CD4-positive, alpha-beta T cell treated with Interleukin-6 at 100 ng/mL for 8 hours (primary cell): ENCODE data around the gene GRHL3.

Experiments
- DNase-seq: peaks from one replicate; pipeline ENCODE4 v3.0.0-alpha.2; 2020; ENCODE audit warnings: mixed read lengths, low spot score

The GRHL3 gene

DNA sequence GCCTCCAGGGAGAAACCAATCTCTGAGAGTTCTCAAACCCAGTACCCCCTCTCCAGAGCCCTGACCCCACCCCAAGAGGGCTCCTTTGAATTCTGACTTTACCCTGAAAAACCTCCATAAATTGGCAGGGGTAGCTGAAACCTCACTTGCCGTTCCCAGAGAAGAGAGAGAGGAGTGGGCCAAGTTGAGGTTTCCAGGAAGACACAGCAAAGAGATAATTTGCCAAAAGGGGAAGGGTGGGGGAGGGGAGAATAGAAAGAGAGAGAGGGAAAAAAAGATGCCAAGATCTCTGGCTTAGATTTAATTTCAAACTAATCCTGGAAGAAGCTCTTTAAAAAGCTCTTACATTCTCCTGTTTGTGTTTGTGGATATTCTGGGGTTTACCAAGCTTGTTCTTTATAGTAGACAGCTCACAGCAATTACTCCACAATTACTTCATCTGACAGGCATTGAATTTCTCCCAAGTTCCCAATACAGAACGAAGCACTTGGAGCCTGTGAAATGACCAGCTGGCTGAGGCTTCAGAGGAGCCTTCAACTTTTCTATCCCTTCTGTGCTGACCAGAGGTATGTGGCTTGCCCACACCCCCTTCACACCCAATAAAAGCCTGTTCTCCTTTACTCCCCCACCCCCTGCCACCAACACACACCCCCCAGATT, 1.1 kb upstream of the GRHL3 start:
- DNase-seq, result no peak

DNA sequence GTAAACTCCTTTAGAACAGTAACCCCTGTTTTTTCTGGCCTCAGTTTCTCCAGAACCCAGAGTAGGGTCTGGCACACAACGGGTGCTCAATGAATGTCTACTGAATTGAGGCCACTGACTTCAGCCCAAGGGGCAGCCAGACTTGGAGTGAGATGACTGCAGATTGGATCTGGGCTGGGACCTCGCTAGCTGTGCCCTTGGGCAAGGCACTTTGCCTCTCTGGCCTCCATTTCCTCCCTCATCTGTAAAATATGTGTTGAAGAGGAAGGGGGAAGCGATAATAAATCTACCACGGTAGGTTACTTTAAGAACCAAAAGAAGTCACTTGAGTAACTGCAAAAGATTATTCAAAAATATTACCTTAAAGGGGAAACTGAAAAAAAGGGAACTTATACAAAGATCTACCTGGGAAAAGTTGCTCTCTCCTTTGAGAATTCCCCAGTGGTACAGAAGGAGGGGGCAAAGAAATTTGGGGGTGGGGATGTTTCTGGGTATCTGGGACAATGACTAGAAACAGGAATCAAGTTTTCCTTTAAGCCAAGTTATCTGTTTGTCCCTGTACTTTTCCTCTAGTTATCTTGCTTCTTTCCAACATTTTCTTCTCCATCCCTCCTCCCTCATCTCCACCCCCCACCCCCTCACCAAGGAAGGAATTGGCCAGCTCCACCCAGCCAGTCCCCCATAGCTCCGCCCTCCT, 394 bp upstream of the GRHL3 start:
- no peak for DNase-seq

DNA sequence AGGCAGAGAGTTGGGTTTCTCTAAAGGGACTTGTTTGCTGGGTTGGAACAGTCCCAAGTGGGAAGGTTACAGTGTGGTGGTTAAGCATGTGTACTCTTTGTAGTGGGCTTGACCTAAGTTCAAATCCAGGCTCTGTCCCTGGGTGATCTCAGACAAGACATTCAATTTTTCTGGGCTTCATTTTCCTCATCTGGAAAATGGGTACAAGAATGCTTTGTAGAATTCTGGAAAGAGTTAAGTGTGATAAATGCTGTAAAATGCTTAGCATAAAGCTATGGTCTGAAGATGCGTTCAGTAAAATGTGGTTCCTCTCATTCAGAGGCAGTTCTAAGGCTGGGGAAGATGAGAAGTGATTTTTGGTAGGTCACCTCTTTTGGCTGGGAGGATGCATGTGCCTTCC, 805 bp downstream of the GRHL3 start:
- DNase-seq, result no peak

DNA sequence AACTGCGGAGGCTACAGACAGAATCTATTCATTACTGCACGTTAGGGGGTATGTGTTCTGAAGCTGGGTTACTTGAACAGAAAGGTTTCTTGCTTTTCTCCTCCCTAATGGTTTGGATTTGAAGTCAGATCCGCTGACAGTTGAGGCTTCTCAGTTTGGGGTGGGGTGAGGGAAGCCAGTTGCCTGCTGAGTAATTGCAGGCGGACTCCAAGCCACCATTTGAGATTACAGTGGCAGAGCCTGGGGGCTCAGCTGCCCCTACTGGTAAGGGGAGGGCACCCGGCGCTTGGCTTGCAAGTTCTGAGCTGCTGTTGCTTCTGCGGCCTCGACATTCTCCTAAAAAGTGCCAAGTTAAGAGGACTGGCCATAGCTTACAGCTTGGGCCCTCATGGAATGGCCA, 2.0 kb downstream of the GRHL3 start:
- DNase-seq, result no peak

DNA sequence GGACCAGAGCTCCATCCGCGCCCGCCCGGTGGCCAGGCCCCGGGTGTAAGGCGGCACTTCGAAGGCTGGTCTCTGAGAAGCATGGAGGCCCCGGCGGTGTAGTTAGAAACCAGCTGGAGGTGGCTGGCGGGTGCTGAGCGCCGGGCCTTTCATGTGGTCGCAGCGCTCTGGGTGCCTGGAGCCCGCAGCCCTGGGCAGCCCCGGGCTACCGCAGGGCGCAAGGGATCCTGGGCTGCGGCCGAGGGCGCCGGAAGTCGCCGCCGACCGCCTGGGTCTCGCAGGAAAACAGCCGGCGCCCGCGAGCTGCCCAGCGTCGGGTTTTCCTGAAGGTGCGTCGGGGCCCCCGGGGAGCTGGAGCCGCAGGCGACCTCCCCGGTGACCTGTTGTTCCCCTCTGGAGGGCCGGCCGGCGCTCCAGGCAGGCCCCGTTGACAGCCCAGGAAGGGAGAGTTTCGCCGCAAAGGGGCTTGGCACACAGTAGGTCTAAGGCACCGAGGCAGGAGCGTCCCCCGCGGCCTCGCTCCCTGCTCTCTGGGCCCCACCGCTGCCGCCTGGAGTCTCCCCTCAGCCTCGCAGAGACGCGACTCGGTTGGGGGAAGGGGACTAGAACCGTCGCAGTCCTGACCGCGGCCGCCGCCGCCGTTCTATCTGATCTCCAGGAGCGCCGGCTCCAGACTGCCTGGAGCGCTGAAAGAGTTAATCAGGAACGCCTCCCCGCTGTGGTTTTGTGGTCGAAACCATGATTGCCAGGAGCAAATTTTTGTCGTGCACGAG, 2.7 kb downstream of the GRHL3 start:
- DNase-seq, result peak; percentile 60

DNA sequence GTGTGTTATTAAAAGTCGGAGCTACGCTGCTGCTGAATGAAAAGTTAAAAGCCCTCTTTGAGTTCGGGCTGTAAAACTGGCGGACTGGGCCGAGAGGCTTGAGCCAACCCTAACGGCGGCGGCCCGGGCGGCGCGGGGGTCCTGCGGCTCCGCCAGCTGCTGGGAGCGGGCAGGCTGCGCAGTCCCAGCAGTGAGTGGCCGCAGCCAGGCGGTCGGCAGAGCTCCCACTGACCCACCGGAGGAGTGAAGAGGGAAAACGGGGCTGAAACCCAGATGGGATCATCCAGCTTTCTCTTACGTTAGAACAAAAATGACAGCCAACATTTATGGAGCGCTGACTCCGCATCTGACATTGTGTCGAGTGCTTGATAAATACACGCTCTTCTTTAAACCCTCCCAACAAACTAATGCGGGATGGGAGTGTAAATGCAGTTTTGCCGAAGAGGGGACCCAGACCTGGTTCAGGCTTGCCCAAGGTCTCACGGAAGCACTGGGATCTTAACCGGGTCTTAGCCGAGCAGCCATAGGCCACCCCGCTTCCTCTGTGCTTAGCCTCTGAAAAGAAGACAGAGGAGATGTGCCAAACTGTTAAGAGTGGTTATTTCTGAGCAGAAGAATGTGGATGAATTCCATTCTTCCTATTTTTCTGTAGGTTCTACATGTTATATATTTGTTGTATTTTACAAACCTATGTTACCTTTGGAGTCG, 3.5 kb downstream of the GRHL3 start:
- no peak for DNase-seq

DNA sequence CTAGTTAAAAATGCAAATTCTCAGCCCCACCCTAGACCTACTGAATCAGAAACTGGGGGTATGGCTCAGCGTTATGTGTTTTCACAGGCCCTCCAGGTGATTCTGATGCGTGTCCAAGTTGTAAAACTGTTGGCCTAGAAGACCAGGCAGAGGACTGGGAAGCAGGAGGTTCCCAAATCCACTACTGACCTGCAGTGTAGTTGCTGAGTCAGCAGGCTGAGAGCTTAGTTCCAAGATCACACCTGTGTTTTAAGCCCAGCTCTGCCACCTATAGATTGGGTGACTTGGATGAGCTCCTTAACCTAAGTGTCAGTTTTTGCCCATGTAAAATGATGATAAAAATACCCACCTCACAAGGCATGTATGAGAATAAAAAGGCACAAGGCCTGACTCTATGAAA, 4.1 kb downstream of the GRHL3 start:
- DNase-seq, result no peak

DNA sequence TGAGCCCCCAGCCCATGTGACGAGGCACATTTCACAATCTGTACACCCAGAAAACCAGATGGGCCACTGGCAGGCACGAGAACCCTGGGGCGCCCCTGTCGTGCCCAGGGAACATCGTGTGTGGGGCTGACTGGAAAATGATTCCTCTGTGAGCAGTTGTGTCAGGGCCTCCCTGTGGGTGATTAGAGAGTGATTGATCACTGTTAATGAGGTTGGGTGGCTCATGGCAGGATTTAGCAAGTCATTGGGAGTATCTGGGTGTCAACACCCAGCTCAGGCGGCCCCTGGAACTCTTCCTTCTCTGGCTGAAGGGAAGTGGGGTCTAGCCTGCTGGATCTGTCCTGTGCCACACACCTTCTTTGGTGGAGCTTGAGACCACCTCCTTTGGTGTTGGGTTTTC, 5.7 kb downstream of the GRHL3 start:
- no peak for DNase-seq

DNA sequence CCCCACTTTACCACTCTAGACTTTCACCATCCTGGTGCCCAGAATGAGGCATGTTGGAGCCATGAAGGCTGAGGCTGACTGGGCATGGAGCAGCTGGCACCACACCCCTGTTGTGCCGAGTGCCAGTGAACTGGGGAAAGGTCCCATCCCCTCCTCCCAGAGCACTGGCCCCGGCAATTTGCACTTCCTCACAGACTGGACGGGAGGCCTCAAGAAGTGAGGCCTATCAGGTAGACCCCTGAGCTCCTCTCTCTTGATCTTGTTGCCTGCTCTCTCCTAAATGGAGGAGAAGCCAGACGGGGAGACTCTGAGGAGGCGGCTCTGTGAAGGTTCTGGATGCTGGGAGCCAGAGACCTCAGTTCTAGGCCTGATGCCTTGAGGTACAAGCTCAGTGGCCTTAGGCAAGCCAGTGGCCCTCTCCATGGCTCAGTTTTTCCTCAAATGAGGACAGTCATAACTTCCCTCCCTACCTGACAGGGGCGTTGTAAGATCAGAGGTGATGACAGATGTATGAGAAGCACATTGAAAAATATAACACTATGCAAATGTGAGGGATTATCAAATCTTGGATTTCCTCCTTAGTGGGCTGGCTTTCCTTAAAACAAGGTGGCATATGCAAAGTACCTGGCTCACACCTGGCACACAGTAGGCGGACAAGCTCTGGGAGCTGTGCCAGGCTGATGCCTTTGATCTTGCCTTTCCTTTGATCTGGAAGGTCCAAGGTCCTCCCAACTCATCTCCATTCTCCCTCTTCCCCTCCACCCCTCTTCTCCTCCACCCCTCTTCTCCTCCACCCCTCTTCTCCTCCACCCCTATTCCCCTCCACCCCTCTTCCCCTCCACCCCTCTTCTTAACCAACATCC, 6.7 kb downstream of the GRHL3 start:
- no peak for DNase-seq

DNA sequence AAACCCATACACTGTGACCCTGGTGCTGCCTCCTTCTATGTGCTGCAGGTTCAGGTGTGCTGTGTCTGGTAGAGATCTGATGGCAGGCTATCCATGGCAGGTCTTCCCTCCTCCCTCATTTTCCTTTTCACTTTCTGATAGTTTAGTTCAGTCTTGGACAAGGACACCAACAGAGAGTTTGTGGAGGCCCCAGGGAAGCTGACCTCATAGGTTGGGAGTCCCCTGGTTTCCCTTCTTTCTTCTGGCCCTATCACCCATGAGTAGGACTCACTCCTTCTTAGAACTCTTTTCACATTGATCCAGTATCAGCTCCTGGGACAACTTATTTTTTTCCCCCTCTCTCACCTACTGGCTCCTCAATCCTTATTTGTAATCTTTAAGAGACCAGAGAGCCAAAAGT, 8.3 kb downstream of the GRHL3 start:
- no peak for DNase-seq

DNA sequence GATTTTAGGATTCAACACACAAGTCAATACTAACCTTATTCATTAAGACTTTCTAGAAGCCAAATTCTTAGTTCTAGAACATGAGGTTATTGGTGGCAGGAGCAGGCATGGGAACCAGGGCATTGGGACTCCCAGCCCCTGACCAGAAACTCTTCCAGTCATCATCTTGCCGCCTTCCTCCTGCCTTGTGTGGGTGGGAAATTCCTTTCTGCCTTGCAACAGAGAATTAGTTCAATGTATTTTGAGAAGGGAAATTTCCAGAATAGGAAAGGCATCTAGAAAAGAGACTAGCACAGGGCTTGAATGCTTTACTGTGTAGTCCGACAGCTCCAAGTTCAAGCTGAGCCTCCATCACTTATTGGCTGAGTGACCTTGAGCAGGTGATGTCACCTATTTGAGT, 8.7 kb downstream of the GRHL3 start:
- DNase-seq, result no peak

DNA sequence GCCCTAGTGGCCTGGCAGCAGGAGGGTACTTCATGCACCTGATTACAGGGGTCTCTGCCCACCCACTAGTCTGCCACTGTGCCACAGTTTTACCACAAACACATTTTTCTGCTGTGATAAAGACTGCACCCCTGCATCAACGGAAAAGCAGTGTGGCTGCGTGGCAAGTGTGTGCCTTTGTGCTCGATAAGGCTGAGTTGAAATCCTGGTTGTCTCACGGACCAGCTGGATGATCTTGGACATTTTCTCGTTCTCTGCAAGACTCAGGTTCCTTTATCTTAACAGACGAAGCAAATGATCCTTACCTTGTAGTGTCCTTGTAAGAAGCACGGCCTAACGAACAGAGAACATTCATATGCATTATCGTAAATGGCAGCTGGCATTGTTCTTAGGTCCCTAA, 10.2 kb downstream of the GRHL3 start:
- no peak for DNase-seq

DNA sequence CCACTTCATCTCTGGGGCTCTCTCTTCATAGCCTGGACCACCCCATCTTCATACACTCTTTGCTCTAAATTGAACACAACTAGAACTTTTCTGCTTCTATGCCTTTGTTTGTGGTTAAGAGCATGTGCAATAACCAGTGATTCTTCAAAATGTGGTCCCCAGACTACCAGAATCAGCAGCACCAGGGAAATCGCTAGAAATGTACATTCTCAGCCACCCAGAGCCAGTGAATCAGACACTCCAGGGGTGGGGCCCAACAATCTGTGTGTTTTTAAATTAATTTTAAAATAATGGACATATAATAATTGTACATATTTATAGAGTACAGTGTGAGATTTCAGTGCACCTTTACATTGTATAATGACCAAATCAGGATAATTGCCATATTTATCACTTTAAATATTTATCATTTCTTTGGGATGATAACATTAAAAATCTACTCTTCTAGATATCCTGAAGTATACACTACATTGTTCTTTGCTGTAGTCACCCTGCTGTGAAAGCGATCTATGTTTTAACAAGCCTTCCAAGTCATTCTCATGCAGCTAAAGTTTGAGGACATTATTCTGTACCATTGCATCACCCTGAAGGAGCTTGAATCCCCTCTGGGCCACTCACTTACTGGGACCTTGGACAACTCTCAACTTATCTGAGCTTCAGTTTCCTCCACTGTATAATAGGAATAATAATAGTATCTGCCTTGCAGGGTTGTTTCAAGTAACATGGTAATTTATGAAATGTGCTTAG, 10.8 kb downstream of the GRHL3 start:
- no peak for DNase-seq

DNA sequence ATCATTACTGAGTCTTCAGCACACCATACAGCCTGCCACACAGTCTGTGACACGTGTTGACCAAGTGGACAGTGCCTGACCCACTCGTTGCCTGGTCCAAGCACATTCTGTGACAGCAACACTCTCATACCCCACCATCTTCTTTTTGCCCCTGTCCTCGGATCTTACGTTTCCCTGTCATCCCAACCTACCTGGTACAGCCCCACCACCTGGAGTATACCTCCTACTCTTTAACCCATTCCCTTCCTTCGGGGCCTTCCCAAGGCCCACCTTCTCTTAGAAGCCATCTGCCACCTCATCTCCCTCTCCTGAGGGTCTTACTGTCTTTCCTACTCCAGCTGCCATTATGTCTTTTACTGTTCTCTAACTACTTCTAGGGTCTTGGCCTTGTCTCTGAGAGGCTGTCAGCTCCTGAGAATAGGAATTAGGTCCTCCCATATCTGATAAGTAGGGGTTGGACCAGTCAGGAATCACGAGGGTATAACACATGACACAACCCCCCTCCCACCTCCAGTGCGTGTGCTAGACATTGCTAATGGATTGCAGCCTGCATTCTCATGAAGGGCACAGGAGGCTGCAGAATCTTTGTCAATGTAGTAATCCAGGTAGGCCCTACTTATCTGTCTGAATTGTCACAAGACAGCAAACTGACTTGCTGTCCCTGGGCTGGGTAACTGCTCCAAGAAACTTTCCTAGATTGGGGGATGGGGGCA, 13.0 kb downstream of the GRHL3 start:
- no peak for DNase-seq

DNA sequence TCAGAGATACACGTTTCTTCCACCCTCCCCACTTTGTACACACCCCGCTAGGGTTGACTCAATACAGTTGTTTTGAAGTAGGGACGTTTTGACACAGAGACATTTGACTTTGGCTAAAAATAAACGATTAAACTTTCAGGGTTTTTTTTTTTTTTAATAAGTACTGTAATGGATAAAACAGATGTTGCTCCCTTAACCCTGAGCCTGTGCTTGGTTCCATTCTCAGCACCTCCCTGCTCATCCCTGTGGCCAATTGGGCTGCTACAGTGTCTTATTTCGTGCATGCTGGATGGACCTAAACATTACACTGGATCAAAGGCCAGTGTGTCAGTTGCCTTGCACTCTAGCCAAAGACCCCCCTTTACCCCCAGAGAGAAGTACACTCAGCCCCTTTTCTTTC, 16.9 kb downstream of the GRHL3 start:
- DNase-seq, result no peak

DNA sequence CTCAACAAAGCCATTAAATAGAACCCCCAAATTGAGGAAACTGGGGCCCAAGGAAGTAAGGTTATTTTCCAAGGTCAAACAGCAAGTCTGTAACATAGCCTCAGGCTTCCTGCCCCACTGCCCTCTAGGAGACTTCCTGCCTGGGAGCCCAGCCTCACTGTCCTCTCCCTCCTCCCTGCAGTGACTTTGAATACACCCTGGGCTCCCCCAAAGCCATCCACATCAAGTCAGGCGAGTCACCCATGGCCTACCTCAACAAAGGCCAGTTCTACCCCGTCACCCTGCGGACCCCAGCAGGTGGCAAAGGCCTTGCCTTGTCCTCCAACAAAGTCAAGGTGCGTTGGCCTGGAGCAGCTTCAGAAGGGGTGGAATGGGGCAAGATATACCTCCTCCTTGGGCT, 18.3 kb downstream of the GRHL3 start:
- no peak for DNase-seq

DNA sequence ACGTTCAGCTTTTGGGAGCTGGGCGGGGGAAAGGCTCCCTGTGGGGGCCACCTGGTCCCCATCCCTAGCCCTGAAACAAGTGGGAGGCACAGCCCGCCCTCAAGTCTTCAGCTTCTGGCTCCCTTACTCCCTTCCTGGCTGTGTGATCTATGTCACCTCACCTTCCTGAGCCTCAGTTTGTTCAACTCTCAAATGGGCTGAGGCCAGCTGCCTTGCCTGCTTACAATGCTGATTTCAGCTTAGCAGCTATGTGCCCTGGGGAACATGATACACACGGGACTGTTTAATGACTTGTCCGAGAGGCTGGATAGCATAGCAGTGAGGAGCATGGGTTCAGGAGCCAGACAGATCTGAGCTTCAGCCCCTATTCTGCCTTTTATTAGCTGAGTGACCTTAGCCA, 19.3 kb downstream of the GRHL3 start:
- no peak for DNase-seq

DNA sequence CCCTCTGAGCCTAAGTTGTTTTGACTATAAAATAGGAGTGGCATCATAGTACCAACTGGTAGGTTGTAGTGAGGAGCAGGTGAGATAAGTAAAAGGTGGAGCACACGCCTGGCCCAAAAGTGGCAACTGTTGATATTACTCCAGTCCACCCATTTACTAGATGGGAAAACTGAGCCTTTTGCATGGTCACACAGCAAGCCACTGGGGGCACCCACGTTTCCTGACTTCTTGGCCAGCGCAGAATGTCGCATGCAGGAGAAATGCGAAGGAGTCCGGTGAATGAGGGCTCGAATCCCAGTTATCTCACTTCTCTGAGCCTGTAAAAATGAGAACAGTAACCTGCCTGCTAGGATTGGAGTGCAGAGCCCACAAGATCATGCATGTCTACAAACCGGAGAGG, 20.8 kb downstream of the GRHL3 start:
- no peak for DNase-seq

DNA sequence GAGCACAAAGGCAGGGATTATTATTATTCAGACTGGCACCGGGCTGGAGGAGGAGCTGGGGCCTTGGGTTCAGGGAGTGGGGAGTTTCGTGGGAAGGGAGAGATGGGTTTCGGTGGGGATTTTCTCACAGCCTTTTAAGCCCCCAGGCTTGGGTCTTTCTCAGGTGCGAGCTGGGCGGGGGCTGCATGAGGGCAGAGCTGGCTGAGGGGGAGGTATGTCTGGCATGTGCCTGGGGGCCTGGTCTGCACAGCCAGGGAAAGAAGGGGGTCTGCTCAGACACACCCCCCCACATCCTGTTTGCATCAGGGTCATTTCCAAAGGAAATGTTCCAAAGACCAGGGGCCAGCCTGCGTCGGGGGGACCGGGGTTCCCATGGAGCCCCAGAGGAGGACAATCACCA, 21.6 kb downstream of the GRHL3 start:
- DNase-seq, result no peak

DNA sequence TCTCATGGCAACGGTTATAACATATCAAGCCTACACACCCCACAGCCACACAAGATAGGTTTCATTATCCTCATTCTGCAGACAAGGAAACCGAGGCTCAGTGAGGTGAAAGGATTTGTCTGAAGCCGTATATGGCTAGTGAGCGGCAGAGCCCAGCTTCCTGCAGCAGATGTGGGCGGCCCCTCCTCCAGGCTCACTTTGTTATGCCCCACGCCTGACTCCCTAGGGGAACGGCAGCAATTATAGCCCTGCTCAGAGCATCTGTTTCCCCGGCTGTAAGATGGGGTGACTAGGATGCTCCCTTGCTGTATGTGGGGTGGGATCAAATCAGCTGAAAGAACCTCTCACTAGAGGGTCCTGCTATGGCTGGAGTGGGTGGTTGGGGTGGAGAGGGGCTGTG, 22.1 kb downstream of the GRHL3 start:
- DNase-seq, result no peak
